Natural killer cell (primary cell): Measurements from ENCODE around the gene SOX12. TPM values are rescaled to one million over a fixed set of nuclear protein-coding genes. Genes with fewer than 3 reads are reported as not detected.
A peak's percentile ranks its signal among the peaks of the same experiment; 100 is the strongest.

Experiments used
- ATAC-seq, 3 donors: fragments of 150-1000 bp in 2 of 3; fragments of 200-7000 bp in 1 of 3; cut with Tn5 transposase; 1 replicate in 1 of 3; 2 replicates in 2 of 3; pipeline ENCODE4 v1.10.0; 2021; ENCODE audit warnings: mild to moderate bottlenecking in 2 of 3, moderate library complexity in 2 of 3
- DNase-seq, 2 donors: peaks; one replicate each; pipeline versions ENCODE4 v3.0.0 to v3.0.0-alpha.2; 2013 to 2021; ENCODE audit warnings: mixed read lengths in 1 of 2
- H3K27ac ChIP-seq: one replicate; pipeline ENCODE4 v1.5.1; 2013; ENCODE audit warnings: mild to moderate bottlenecking, low read length
- H3K27me3 ChIP-seq: one replicate; pipeline ENCODE4 v1.6.1; 2013; ENCODE audit warnings: low read length; ENCODE audit not compliant: control insufficient read depth, insufficient read depth
- H3K36me3 ChIP-seq: one replicate; pipeline ENCODE4 v1.6.1; 2013; ENCODE audit warnings: low read length; ENCODE audit not compliant: control insufficient read depth, insufficient read depth
- H3K4me1 ChIP-seq: one replicate; pipeline ENCODE4 v1.6.1; 2013; ENCODE audit warnings: low read length; ENCODE audit not compliant: control insufficient read depth, insufficient read depth
- H3K4me3 ChIP-seq: one replicate; pipeline ENCODE4 v1.5.1; 2013; ENCODE audit warnings: low read length
- H3K9me3 ChIP-seq: one replicate; pipeline ENCODE4 v1.6.1; 2013; ENCODE audit warnings: low read length; ENCODE audit not compliant: control insufficient read depth, insufficient read depth
- H3K27ac Mint-ChIP-seq, 2 donors: one replicate each; pipeline ENCODE4 v1.8.0; 2022; ENCODE audit warnings: mild to moderate bottlenecking in 2 of 2, mixed read lengths in 2 of 2, moderate library complexity in 1 of 2
- H3K27me3 Mint-ChIP-seq, 2 donors: one replicate each; pipeline ENCODE4 v1.8.0; 2022; ENCODE audit warnings: low read depth in 2 of 2, mixed read lengths in 2 of 2
- H3K36me3 Mint-ChIP-seq: one replicate; pipeline ENCODE4 v1.8.0; 2022; ENCODE audit warnings: mixed read lengths
- H3K4me1 Mint-ChIP-seq, 2 donors: one replicate each; pipeline ENCODE4 v1.8.0; 2022; ENCODE audit warnings: mixed read lengths in 2 of 2
- H3K4me3 Mint-ChIP-seq: one replicate; pipeline ENCODE4 v1.8.0; 2022; ENCODE audit warnings: mild to moderate bottlenecking, moderate library complexity, mixed read lengths
- H3K9me3 Mint-ChIP-seq, 2 donors: one replicate each; pipeline ENCODE4 v1.8.0; 2022; ENCODE audit warnings: mixed read lengths in 2 of 2
- CTCF ChIP-seq: fragments of 200-600 bp; IDR thresholded peaks from one replicate; pipeline ENCODE4 v1.8.0; 2022; ENCODE audit warnings: antibody characterized with exemption
- WGBS: methylation state at CpG from one replicate; pipeline ENCODE4 v1.1.7; 2013; ENCODE audit warnings: missing lambda C conversion rate; ENCODE audit not compliant: insufficient coverage; 5-methylcytosine and 5-hydroxymethylcytosine counted together
- intact Hi-C: fragments of 100-400 bp; cut with micrococcal nuclease; formaldehyde crosslinking; loops from one replicate; pipeline ENCODE4 v1.14.2; 2022
- total RNA-seq, 4 donors: library from RNA; stranded (reverse); fragments of 120-200 nt in 1 of 4; gene quantifications; one replicate each; pipeline versions ENCODE4 v1.2.3 to v1.2.4, GENCODE V29; 2013 to 2022

Gene SOX12
- total RNA-seq, 3 donors from 2014 or later (not counting 1 experiment from before 2014, with no cell fraction given), result 2.3 to 4.6 (median 2.9) TPM

- no peak for DNase-seq
- 96% methylated on average over 6 of the region's 7 CpGs for WGBS
- Histone ChIP-seq H3K9me3 (no peaks in the 10 kb centered on the region), H3K27ac (no peak overlapping the region), H3K4me1 (peaks cover 10% of the 10 kb centered on the region), H3K36me3 (no peaks in the 10 kb centered on the region), H3K27me3 (no peaks in the 10 kb centered on the region), H3K4me3 (no peak overlapping the region)
- H3K4me3 Mint-ChIP-seq, result no peak overlapping the region
- no peaks in the 10 kb centered on the region for H3K36me3 Mint-ChIP-seq
- no peak for ATAC-seq
- peaks cover 0 to 2% of the 10 kb centered on the region in 2 donors for H3K27me3 Mint-ChIP-seq
- H3K4me1 Mint-ChIP-seq, result peaks cover 16 to 20% of the 10 kb centered on the region in 2 donors
- intact Hi-C loops, result no loop called here
- no peak for TF ChIP-seq CTCF
- H3K27ac Mint-ChIP-seq, result peak overlapping the region in 1 of 2 donors; percentile 90
- no peaks in the 10 kb centered on the region for H3K9me3 Mint-ChIP-seq
These were observed 16.8 kb upstream of the SOX12 start for GRCh38 chr20:308427-309038.

- no peak overlapping the region for H3K4me3 ChIP-seq
- H3K27ac Mint-ChIP-seq, result peak overlapping the region in 1 of 2 donors; percentile 90
- no peaks in the 10 kb centered on the region for H3K36me3 Mint-ChIP-seq
- DNase-seq, result no peak
- peak overlapping the region; percentile 42 for H3K4me3 Mint-ChIP-seq
- no peaks in the 10 kb centered on the region for H3K27me3 ChIP-seq
- no peak overlapping the region for H3K27ac ChIP-seq
- no peaks in the 10 kb centered on the region for H3K9me3 ChIP-seq
- whole genome bisulfite sequencing, result 35% methylated on average over 5 of the region's 6 CpGs
- TF ChIP-seq CTCF, result no peak
- H3K4me1 ChIP-seq, result peaks cover 10% of the 10 kb centered on the region
- no peaks in the 10 kb centered on the region for H3K36me3 ChIP-seq
- H3K27me3 Mint-ChIP-seq, result peaks cover 0 to 2% of the 10 kb centered on the region in 2 donors
- intact Hi-C loops, result no loop called here
- H3K9me3 Mint-ChIP-seq, result no peaks in the 10 kb centered on the region
- no peak for ATAC-seq
- peaks cover 16 to 20% of the 10 kb centered on the region in 2 donors for H3K4me1 Mint-ChIP-seq
These were observed 16.0 kb upstream of the SOX12 start for GRCh38 chr20:309306-309840.

- 15% methylated on average over 30 of the region's 31 CpGs for WGBS
- H3K4me1 ChIP-seq, result peaks cover 10% of the 10 kb centered on the region
- no peaks in the 10 kb centered on the region for H3K36me3 ChIP-seq
- H3K27ac ChIP-seq, result no peak overlapping the region
- H3K27me3 ChIP-seq, result no peaks in the 10 kb centered on the region
- Mint-ChIP-seq H3K27ac (peak overlapping the region; percentile 16 to 90), H3K9me3 (no peaks in the 10 kb centered on the region), H3K4me3 (peak overlapping the region; percentile 87), H3K27me3 (peaks cover 0 to 2% of the 10 kb centered on the region in 2 donors), H3K4me1 (peaks cover 16 to 20% of the 10 kb centered on the region in 2 donors), H3K36me3 (no peaks in the 10 kb centered on the region)
- no peak for TF ChIP-seq CTCF
- intact Hi-C loops, result loop anchor here (2.0 kb wide), 1 partner anchor 15 kb away; the partner anchor contains the start of gene SOX12
- ATAC-seq (peak; percentile 97 to 100 (median 100)), DNase-seq (peak; percentile 75 to 84)
- H3K9me3 ChIP-seq, result no peaks in the 10 kb centered on the region
- H3K4me3 ChIP-seq, result peak overlapping the region; percentile 17
These were observed 15.3 kb upstream of the SOX12 start for GRCh38 chr20:309841-310644.
